K562 (cell line): ENCODE data around the gene GPSM3. TPM values are rescaled to one million over a fixed set of nuclear protein-coding genes. Genes with fewer than 3 reads are reported as not detected.

ENCODE experiments used
- CC2D1A ChIP-seq: fragments of 450-650 bp; IDR thresholded peaks from 2 replicates; pipeline ENCODE4 v1.6.1; 2017; ENCODE audit warnings: mild to moderate bottlenecking
- DNMT1 ChIP-seq: fragments of 450-650 bp; IDR thresholded peaks from 2 replicates; pipeline ENCODE4 v1.6.1; 2016; ENCODE audit warnings: antibody characterized with exemption, mild to moderate bottlenecking
- GATAD2A ChIP-seq: fragments of 450-650 bp; IDR thresholded peaks from 2 replicates; pipeline ENCODE4 v1.6.1; 2017
- GTF2E2 ChIP-seq: fragments of 200-800 bp; sonication (Bioruptor generic); IDR thresholded peaks from 2 replicates; pipeline ENCODE4 v1.6.1; 2016; ENCODE audit warnings: missing genetic modification characterization, missing compliant biosample characterization
- HINFP ChIP-seq: fragments of 450-650 bp; conservative IDR thresholded peaks from 2 replicates; pipeline ENCODE4 v1.6.1; 2016; ENCODE audit warnings: missing genetic modification characterization, low read depth, mild to moderate bottlenecking, control low read depth, missing compliant biosample characterization
- IFI16 ChIP-seq: fragments of 250-450 bp; sonication (Bioruptor Pico); IDR thresholded peaks from 2 replicates; pipeline ENCODE4 v2.1.2; 2022; ENCODE audit warnings: mild to moderate bottlenecking, inconsistent platforms
- MYC ChIP-seq, 2 experiments: fragments of 250-450 bp in 1 of 2; sonication (Bioruptor Pico) in 1 of 2; IDR thresholded peaks; 2 replicates each; pipeline versions ENCODE4 v1.5.1 to v1.6.1; 2012 to 2021; ENCODE audit warnings: low read depth in 2 of 2, borderline replicate concordance in 1 of 2, improper control_type of control experiment in 1 of 2, low read length in 1 of 2, mild to moderate bottlenecking in 1 of 2, moderate library complexity in 1 of 2
- NFXL1 ChIP-seq: fragments of 450-650 bp; formaldehyde crosslinking; IDR thresholded peaks from 2 replicates; pipeline ENCODE4 v1.4.0; 2021; ENCODE audit warnings: mild to moderate bottlenecking
- NR1H2 ChIP-seq: sonication (generic); formaldehyde crosslinking; IDR thresholded peaks from 2 replicates; pipeline ENCODE4 v1.4.0; 2020; ENCODE audit warnings: mild to moderate bottlenecking, missing genetic modification reagents
- PURB ChIP-seq: sonication (generic); formaldehyde crosslinking; IDR thresholded peaks from 2 replicates; pipeline ENCODE4 v1.9.0; 2021; ENCODE audit warnings: low read depth, mild to moderate bottlenecking, missing genetic modification reagents
- SMAD2 ChIP-seq: fragments of 150-350 bp; IDR thresholded peaks from 2 replicates; pipeline ENCODE4 v1.6.1; 2014; ENCODE audit warnings: low read depth, mild to moderate bottlenecking, low read length
- SP2 ChIP-seq: IDR thresholded peaks from 2 replicates; pipeline ENCODE4 v1.6.1; 2011; ENCODE audit warnings: mild to moderate bottlenecking, low read depth, low read length, moderate library complexity; ENCODE audit not compliant: poor library complexity, severe bottlenecking; ENCODE audit errors: extremely low read depth
- SREBF2 ChIP-seq: sonication (generic); formaldehyde crosslinking; IDR thresholded peaks from 2 replicates; pipeline ENCODE4 v1.4.0; 2020; ENCODE audit warnings: mild to moderate bottlenecking, missing genetic modification reagents
- TAL1 ChIP-seq: fragments of 450-650 bp; IDR thresholded peaks from 2 replicates; pipeline ENCODE4 v1.6.1; 2016; ENCODE audit warnings: mild to moderate bottlenecking
- XRCC5 ChIP-seq: fragments of 200-400 bp; formaldehyde crosslinking; IDR thresholded peaks from 2 replicates; pipeline ENCODE4 v1.6.1; 2017; ENCODE audit warnings: low read depth, mild to moderate bottlenecking, low read length
- YY1 ChIP-seq, 3 experiments: IDR thresholded peaks; 2 replicates each; pipeline ENCODE4 v1.6.1; 2011; ENCODE audit warnings: low read length in 2 of 3, mild to moderate bottlenecking in 2 of 3, moderate library complexity in 2 of 3, borderline replicate concordance in 1 of 3, control low read depth in 1 of 3, low read depth in 1 of 3; ENCODE audit not compliant: insufficient read depth in 3 of 3, insufficient replicate concordance in 2 of 3, control insufficient read depth in 1 of 3, insufficient read length in 1 of 3; ENCODE audit errors: extremely low read depth in 1 of 3
- ZBED1 ChIP-seq: IDR thresholded peaks from 2 replicates; pipeline ENCODE4 v1.6.1; 2014
- ZFPM2 ChIP-seq: fragments of 250-450 bp; sonication (Bioruptor Pico); IDR thresholded peaks from 2 replicates; pipeline ENCODE4 v1.5.1; 2022; ENCODE audit warnings: mild to moderate bottlenecking
- ZNF197 ChIP-seq: fragments of 200-800 bp; sonication (Bioruptor generic); IDR thresholded peaks from 2 replicates; pipeline ENCODE4 v1.6.1; 2016; ENCODE audit warnings: low read depth, missing genetic modification characterization, missing compliant biosample characterization
- ZNF431 ChIP-seq: sonication (generic); formaldehyde crosslinking; IDR thresholded peaks from 2 replicates; pipeline ENCODE4 v1.8.0; 2022; ENCODE audit warnings: mild to moderate bottlenecking, missing genetic modification reagents
- polyA plus RNA-seq, 8 experiments: library from polyadenylated mRNA; depleted of rRNA in 4 of 8; stranded (reverse) in 5 of 8; unstranded in 3 of 8; fragments of >200 nt; fragmentation: Nextera tagmentation in 2 of 8; fragmentation: Illumina TruSeq in 1 of 8; extraction: Ambion mirVana in 2 of 8; extraction: Trizol in 1 of 8; gene quantifications; 2 replicates each; pipeline versions ENCODE4 v1.2.1 to v1.2.3, GENCODE V29; 2011 to 2014; ENCODE audit warnings: inconsistent platforms in 1 of 8, missing spikeins in 1 of 8
- total RNA-seq, 7 experiments: library from RNA; depleted of rRNA in 6 of 7; stranded (reverse); fragments of >200 nt in 6 of 7; fragmentation: Illumina TruSeq in 2 of 7; extraction: Trizol in 2 of 7; gene quantifications; 2 replicates each; pipeline versions ENCODE4 v1.2.1 to v1.2.3, GENCODE V29; 2011 to 2021; ENCODE audit warnings: low replicate concordance in 1 of 7
- TF ChIP-seq, protein P1 (sequence below): fragments of 250-450 bp; sonication (Bioruptor Pico); IDR thresholded peaks from 2 replicates; pipeline ENCODE4 v1.5.0; 2020; ENCODE audit warnings: mild to moderate bottlenecking, borderline replicate concordance
- TF ChIP-seq, protein P2 (sequence below): sonication (generic); formaldehyde crosslinking; IDR thresholded peaks from 2 replicates; pipeline ENCODE4 v1.8.0; 2022; ENCODE audit warnings: missing genetic modification reagents, mild to moderate bottlenecking, borderline replicate concordance
- TF ChIP-seq, protein P3 (sequence below): sonication (generic); formaldehyde crosslinking; IDR thresholded peaks from 2 replicates; pipeline ENCODE4 v1.8.1; 2022; ENCODE audit warnings: missing genetic modification reagents

GPSM3 gene
- total and polyA plus RNA-seq, 9 of the 15 experiments (the other 6 are each of a cell fraction or from before 2014, with no cell fraction given), result 5.3 to 42.6 (median 24.4) TPM

DNA sequence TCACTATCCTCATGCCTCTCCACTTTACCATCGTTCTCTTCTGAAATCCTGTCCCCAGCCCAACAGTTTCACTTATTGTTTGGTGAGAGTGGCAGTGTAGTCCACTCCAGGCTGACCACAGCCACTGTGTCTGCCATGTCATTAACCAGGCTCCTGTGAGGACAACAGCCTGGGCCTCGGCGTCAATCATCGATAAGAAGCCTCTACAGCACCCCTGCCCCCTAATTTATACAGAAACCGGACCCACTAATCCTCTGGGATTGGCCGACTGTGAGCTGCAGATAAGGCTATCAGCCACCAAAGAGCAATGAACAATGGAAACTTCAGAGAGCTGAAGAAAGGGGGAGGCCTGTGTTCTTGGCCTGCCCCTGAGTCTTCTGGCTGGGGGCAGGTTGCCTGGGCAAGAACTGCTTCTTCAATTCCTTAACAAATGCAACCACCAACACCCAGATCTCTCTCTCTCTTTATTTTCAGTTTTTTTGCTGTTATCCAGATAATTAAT, 24.6 kb downstream of the GPSM3 start (continued):
- TF ChIP-seq, protein P1, sequence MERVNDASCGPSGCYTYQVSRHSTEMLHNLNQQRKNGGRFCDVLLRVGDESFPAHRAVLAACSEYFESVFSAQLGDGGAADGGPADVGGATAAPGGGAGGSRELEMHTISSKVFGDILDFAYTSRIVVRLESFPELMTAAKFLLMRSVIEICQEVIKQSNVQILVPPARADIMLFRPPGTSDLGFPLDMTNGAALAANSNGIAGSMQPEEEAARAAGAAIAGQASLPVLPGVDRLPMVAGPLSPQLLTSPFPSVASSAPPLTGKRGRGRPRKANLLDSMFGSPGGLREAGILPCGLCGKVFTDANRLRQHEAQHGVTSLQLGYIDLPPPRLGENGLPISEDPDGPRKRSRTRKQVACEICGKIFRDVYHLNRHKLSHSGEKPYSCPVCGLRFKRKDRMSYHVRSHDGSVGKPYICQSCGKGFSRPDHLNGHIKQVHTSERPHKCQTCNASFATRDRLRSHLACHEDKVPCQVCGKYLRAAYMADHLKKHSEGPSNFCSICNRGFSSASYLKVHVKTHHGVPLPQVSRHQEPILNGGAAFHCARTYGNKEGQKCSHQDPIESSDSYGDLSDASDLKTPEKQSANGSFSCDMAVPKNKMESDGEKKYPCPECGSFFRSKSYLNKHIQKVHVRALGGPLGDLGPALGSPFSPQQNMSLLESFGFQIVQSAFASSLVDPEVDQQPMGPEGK (CRISPR knock-in tag), result 0 out of 2 replicates have a peak, but pooled peaks have one; percentile 24
- peak; percentile 76; the same call in 1 of the 2 replicates for TF ChIP-seq ZBED1
- TF ChIP-seq NFXL1 (CRISPR knock-in tag), result 0 out of 2 replicates have a peak, but pooled peaks have one; percentile 56
- no peak for TF ChIP-seq SMAD2
- TF ChIP-seq NR1H2 (CRISPR knock-in tag), result no peak
- TF ChIP-seq TAL1, result peak; percentile 96
- TF ChIP-seq PURB (CRISPR knock-in tag), result no peak
- TF ChIP-seq ZFPM2 (CRISPR knock-in tag), result no peak
- peak in 1 of 3 experiments; percentile 48 for TF ChIP-seq YY1 (IDR thresholded peaks at IDR 0.05; ENCODE audit: borderline replicate concordance in 1 of 3, control insufficient read depth in 1 of 3, extremely low read depth in 1 of 3, insufficient read depth in 3 of 3, insufficient read length in 1 of 3, insufficient replicate concordance in 2 of 3, low read depth in 1 of 3, low read length in 2 of 3)
- TF ChIP-seq DNMT1, result no peak
- no peak for TF ChIP-seq IFI16 (CRISPR knock-in tag)
- TF ChIP-seq, protein P2, sequence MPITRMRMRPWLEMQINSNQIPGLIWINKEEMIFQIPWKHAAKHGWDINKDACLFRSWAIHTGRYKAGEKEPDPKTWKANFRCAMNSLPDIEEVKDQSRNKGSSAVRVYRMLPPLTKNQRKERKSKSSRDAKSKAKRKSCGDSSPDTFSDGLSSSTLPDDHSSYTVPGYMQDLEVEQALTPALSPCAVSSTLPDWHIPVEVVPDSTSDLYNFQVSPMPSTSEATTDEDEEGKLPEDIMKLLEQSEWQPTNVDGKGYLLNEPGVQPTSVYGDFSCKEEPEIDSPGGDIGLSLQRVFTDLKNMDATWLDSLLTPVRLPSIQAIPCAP, result no peak
- peak; percentile 88 for TF ChIP-seq GATAD2A
- peak; percentile 92; the same call in 1 of the 2 replicates for TF ChIP-seq CC2D1A
- TF ChIP-seq, protein P3, sequence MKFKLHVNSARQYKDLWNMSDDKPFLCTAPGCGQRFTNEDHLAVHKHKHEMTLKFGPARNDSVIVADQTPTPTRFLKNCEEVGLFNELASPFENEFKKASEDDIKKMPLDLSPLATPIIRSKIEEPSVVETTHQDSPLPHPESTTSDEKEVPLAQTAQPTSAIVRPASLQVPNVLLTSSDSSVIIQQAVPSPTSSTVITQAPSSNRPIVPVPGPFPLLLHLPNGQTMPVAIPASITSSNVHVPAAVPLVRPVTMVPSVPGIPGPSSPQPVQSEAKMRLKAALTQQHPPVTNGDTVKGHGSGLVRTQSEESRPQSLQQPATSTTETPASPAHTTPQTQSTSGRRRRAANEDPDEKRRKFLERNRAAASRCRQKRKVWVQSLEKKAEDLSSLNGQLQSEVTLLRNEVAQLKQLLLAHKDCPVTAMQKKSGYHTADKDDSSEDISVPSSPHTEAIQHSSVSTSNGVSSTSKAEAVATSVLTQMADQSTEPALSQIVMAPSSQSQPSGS (CRISPR knock-in tag), result no peak
- TF ChIP-seq SP2, result no peak
- TF ChIP-seq ZNF197 (CRISPR knock-in tag), result peak; percentile 83; the same call in 1 of the 2 replicates
- no peak for TF ChIP-seq GTF2E2
- peak; percentile 44; the same call in 1 of the 2 replicates for TF ChIP-seq HINFP (tag)
- no peak for TF ChIP-seq ZNF431 (CRISPR knock-in tag)
- no peak for TF ChIP-seq SREBF2
- TF ChIP-seq XRCC5, result peak; percentile 46; the same call in 1 of the 2 replicates
- TF ChIP-seq MYC (IDR thresholded peaks at IDR 0.05; ENCODE audit: low read depth, low read length), result peak; percentile 60; the same call in 1 of the 2 replicates
- no peak for TF ChIP-seq MYC (CRISPR knock-in tag; IDR thresholded peaks at IDR 0.05; ENCODE audit: borderline replicate concordance, low read depth)
